ENCODE measurements around the gene RGS2.

The RGS2 gene

GRCh38 chr1:192808518-192809306 is at the start of gene RGS2:
RGS2 (plus strand) TSS chr1:192809039; CDS start chr1:192809072, 33 bp downstream.
- peak; percentile 98 for DNase-seq (ENCODE audit: low spot score)

GRCh38 chr1:192759104-192759503 is 49.7 kb upstream of the RGS2 start:
- DNase-seq (ENCODE audit: low spot score), result no peak

- DNase-seq (ENCODE audit: low spot score), result no peak
These were observed 46.6 kb upstream of the RGS2 start for GRCh38 chr1:192762265-192762664.

GRCh38 chr1:192763243-192763642 is 45.6 kb upstream of the RGS2 start:
- DNase-seq (ENCODE audit: low spot score), result no peak

GRCh38 chr1:192763756-192764155 is 45.1 kb upstream of the RGS2 start:
- no peak for DNase-seq (ENCODE audit: low spot score)

- DNase-seq (ENCODE audit: low spot score), result peak; percentile 5
These were observed 44.2 kb upstream of the RGS2 start for GRCh38 chr1:192764675-192765074.

GRCh38 chr1:192766009-192766625 is 42.7 kb upstream of the RGS2 start:
- peak; percentile 35 for DNase-seq (ENCODE audit: low spot score)

GRCh38 chr1:192766876-192767275 is 42.0 kb upstream of the RGS2 start:
- no peak for DNase-seq (ENCODE audit: low spot score)

- DNase-seq (ENCODE audit: low spot score), result no peak
These were observed 41.0 kb upstream of the RGS2 start for GRCh38 chr1:192767798-192768197.

- no peak for DNase-seq (ENCODE audit: low spot score)
These were observed 40.4 kb upstream of the RGS2 start for GRCh38 chr1:192768463-192768862.

GRCh38 chr1:192771341-192771740 is 37.5 kb upstream of the RGS2 start:
- DNase-seq (ENCODE audit: low spot score), result no peak

- no peak for DNase-seq (ENCODE audit: low spot score)
These were observed 33.2 kb upstream of the RGS2 start for GRCh38 chr1:192775631-192776030.

- DNase-seq (ENCODE audit: low spot score), result no peak
These were observed 32.6 kb upstream of the RGS2 start for GRCh38 chr1:192776206-192776605.

- no peak for DNase-seq (ENCODE audit: low spot score)
These were observed 31.8 kb upstream of the RGS2 start for GRCh38 chr1:192776998-192777397.

GRCh38 chr1:192783791-192784190 is 25.0 kb upstream of the RGS2 start:
- DNase-seq (ENCODE audit: low spot score), result no peak

GRCh38 chr1:192784397-192784796 is 24.4 kb upstream of the RGS2 start:
- DNase-seq (ENCODE audit: low spot score), result no peak

GRCh38 chr1:192786576-192786975 is 22.3 kb upstream of the RGS2 start:
- DNase-seq (ENCODE audit: low spot score), result no peak

- peak; percentile 66 for DNase-seq (ENCODE audit: low spot score)
These were observed 20.8 kb upstream of the RGS2 start for GRCh38 chr1:192787914-192788585.

- DNase-seq (ENCODE audit: low spot score), result no peak
These were observed 19.0 kb upstream of the RGS2 start for GRCh38 chr1:192789871-192790270.

- no peak for DNase-seq (ENCODE audit: low spot score)
These were observed 16.2 kb upstream of the RGS2 start for GRCh38 chr1:192792628-192793027.

- DNase-seq (ENCODE audit: low spot score), result no peak
These were observed 14.7 kb upstream of the RGS2 start for GRCh38 chr1:192793983-192794767.

- no peak for DNase-seq (ENCODE audit: low spot score)
These were observed 14.1 kb upstream of the RGS2 start for GRCh38 chr1:192794768-192795035.

Data from Ammon's horn (tissue), 1 donor.